Memory B cell (primary cell): ENCODE data around the gene NCOR1.

Experiments used
- ATAC-seq: fragments of 150-1000 bp; cut with Tn5 transposase; 2 replicates; pipeline ENCODE4 v1.10.0; 2021; ENCODE audit warnings: low read depth, mild to moderate bottlenecking, moderate library complexity
- DNase-seq, 2 donors: peaks; one replicate each; pipeline ENCODE4 v3.0.0; 2022; ENCODE audit warnings: low spot score in 2 of 2
- H3K27ac Mint-ChIP-seq: one replicate; pipeline ENCODE4 v1.8.0; 2022; ENCODE audit warnings: mild to moderate bottlenecking, moderate library complexity, mixed read lengths
- H3K27me3 Mint-ChIP-seq: one replicate; pipeline ENCODE4 v1.8.0; 2022; ENCODE audit warnings: mixed read lengths
- H3K36me3 Mint-ChIP-seq: one replicate; pipeline ENCODE4 v1.8.0; 2022; ENCODE audit warnings: mild to moderate bottlenecking, mixed read lengths
- H3K4me1 Mint-ChIP-seq: one replicate; pipeline ENCODE4 v1.8.0; 2022; ENCODE audit warnings: mixed read lengths
- H3K4me3 Mint-ChIP-seq: one replicate; pipeline ENCODE4 v1.8.0; 2022; ENCODE audit warnings: mild to moderate bottlenecking, moderate library complexity, mixed read lengths
- H3K9me3 Mint-ChIP-seq: one replicate; pipeline ENCODE4 v1.8.0; 2022; ENCODE audit warnings: mixed read lengths

NCOR1 gene

DNA sequence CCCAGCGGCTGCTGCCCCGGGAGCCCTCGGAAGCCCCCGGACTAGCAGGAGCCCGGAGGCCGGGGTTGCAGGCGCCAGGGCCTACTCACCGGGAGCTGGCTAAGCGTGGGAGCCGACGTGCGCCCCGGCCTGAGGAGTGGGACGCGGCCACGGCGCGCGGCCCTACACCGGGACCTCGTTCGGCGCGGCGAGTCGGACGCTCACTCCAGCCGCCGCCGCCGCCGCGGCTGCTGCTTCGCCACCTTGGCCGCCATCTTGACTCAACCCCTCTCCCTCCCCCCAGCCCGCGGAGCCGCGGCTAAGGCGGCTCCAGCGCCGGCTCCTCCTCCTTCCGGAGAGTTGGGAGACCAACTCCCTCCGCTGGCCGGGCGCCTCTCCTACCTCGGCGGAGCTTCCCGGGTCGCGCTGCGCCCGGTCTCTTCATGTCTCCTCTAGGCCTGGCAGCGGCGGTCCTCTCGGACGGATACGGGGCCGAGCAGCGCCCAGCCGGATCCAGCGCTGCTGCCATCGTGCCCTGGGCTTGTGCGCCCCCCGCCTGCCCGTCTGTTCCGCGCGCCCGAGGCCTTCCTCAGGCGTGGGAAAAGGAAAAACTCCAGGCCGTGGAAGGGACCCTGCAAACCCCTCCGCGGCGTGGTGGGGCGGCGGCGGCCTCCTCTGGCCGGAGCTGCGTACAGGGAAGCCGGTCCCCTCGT is at the start of gene NCOR1:
TSS of gene NCOR1 (minus strand) at position 262 of the 692 bp plus-strand sequence. CDS start 20,965 bp downstream, outside the sequence.
- peak; percentile 75 to 82 for DNase-seq
- ATAC-seq: peak; percentile 80
- H3K27ac Mint-ChIP-seq: peak within 1 kb of the TSS; percentile 94
- no peaks in the 10 kb centered on the region for H3K36me3 Mint-ChIP-seq
- H3K27me3 Mint-ChIP-seq: no peaks in the 10 kb centered on the region
- H3K9me3 Mint-ChIP-seq: no peaks in the 10 kb centered on the region
- peak within 1 kb of the TSS; percentile 96 for H3K4me3 Mint-ChIP-seq
- peaks cover 23% of the 10 kb centered on the region for H3K4me1 Mint-ChIP-seq

DNA sequence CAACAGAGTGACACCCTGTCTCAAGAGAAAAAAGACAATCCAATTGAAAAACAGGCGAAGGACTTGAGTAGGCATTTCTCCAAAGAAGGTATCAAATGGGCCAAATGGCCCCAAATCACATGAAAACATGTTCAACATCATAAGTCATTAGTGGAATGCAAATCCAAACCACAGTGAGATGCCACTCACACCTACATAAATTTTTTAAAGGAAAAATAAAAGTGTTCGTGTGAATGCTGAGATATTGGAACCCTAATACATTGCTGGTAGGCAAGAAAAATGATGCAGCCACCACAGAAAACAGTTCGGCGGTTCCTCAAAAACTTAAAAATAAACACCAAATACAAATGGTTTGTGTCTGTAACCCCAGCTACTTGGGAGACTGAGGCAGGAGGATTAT is 46.9 kb upstream of the NCOR1 start:
- H3K36me3 Mint-ChIP-seq: peaks cover 5% of the 10 kb centered on the region
- ATAC-seq (no peak), DNase-seq (no peak)
- H3K4me1 Mint-ChIP-seq: peaks cover 5% of the 10 kb centered on the region
- H3K27ac Mint-ChIP-seq: no peak overlapping the region
- peaks cover 3% of the 10 kb centered on the region for H3K9me3 Mint-ChIP-seq
- no peaks in the 10 kb centered on the region for H3K27me3 Mint-ChIP-seq
- no peak overlapping the region for H3K4me3 Mint-ChIP-seq

DNA sequence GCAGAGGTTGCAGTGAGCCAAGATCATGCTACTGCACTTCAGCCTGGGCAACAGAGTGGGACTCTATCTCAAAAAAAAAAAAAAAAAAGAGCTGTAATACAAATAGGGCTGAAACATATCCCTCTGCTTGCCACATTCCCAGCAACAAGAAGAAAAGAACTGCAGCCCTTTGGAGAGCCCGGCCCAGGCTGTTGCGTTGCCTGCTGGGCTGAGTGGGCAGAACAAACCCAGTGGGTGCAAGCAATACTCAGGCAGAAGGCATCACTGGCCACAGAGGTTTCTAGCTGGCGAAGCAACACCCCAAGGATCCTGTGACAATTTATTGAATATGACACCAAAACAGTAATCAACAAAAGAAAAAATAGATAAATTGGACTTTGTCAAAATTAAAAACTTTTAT is 45.7 kb upstream of the NCOR1 start:
- Mint-ChIP-seq H3K27me3 (no peaks in the 10 kb centered on the region), H3K36me3 (peaks cover 4% of the 10 kb centered on the region), H3K27ac (no peak overlapping the region), H3K4me3 (no peak overlapping the region), H3K4me1 (no peaks in the 10 kb centered on the region), H3K9me3 (peaks cover 2% of the 10 kb centered on the region)
- no peak for DNase-seq
- ATAC-seq: no peak

DNA sequence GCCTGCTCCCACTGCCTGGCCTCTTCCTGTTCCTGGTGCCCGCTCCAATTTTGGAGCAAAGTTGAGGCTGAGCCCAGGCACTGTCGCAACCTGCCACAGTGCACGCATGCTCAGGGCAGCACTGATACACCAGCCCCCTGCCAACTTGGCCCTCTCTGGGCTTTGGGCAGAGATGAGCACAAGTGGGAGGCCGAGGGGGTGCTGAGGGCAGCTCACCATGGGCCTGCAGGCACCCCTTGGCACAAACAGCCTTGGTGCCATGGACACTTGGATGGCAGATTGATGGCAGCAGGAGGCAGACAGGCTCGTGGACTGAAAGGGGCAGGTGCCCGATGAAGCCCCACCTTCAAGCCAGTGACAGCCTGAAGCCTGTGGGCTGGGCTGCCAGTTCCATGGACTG is 44.6 kb upstream of the NCOR1 start:
- H3K9me3 Mint-ChIP-seq: peaks cover 2% of the 10 kb centered on the region
- peaks cover 6% of the 10 kb centered on the region for H3K36me3 Mint-ChIP-seq
- H3K4me3 Mint-ChIP-seq: no peak overlapping the region
- H3K4me1 Mint-ChIP-seq: no peaks in the 10 kb centered on the region
- ATAC-seq (no peak), DNase-seq (no peak)
- H3K27me3 Mint-ChIP-seq: no peaks in the 10 kb centered on the region
- no peak overlapping the region for H3K27ac Mint-ChIP-seq

DNA sequence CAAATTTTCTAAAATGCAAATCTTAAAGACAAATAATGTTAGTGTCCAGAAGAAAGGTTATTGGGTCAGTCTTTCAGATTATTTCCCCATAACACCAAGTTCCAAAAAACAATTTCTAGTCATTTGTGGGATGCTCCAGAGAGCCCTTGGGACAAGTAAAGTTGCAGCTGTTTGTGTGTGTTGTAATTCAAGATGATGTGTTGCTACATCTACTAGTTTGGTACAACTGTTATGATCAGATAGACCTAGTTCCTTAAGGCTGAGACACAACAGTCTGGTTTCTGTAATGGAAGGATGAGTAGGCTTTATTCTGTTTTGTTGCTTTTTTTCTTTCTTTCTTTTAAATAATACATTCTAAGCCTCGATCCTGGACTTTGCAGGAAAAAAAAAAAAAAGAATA is 43.6 kb upstream of the NCOR1 start:
- ATAC-seq: no peak
- Mint-ChIP-seq H3K36me3 (peaks cover 8% of the 10 kb centered on the region), H3K27me3 (no peaks in the 10 kb centered on the region), H3K4me3 (no peak overlapping the region), H3K9me3 (peaks cover 2% of the 10 kb centered on the region), H3K27ac (no peak overlapping the region), H3K4me1 (no peaks in the 10 kb centered on the region)
- no peak for DNase-seq

DNA sequence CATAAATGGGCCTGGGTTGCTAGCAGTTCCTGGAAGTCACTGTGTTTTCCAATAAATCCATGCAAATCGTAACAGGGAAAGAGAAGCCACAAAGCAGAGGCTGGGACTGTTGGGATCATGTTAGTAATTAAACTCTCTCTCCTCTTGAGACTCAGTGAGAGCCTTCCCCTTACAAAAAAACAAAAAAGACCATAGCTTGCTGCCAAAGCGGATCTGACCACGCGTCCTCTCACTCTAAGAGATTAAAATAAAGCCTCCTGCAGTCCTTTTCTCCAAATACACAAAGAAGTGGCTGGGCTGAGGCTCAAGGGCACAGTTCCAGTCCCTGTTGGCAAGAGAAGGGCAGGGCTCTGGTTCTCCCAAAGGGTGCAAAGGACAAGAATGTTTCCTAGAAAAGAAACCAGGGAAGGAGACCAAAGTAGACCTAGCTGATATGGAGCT is 40.2 kb upstream of the NCOR1 start:
- H3K9me3 Mint-ChIP-seq: no peaks in the 10 kb centered on the region
- peaks cover 12% of the 10 kb centered on the region for H3K36me3 Mint-ChIP-seq
- ATAC-seq (no peak), DNase-seq (no peak)
- no peak overlapping the region for H3K27ac Mint-ChIP-seq
- H3K27me3 Mint-ChIP-seq: no peaks in the 10 kb centered on the region
- H3K4me3 Mint-ChIP-seq: no peak overlapping the region
- no peaks in the 10 kb centered on the region for H3K4me1 Mint-ChIP-seq

DNA sequence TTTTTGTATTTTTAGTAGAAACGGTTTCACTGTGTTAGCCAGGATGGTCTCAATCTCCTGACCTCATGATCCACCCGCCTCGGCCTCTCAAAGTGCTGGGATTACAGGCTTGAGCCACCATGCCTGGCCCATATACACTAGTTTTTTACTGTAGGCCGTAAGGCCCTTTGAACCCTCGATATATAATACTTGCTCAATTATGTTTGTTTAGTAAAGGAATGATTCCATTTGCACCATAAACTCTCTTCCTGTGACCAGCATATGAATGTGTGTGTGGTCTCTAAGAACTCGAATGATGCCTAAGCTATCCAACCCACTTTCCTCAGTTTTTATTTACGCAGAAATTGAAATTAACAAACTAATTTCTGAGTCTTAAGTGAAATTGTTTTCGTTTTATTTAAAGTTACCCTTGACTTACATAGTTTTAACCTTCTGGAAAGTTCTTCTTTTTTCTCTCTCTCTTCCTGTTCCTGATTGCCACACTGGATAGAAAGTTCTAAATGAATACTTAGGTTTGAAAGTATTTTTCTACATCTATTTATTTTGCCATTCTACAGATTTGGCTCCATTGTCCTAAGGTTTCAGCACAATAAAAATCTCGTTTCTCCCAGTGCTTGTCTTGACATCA is 39.6 kb upstream of the NCOR1 start:
- Mint-ChIP-seq H3K4me1 (no peaks in the 10 kb centered on the region), H3K27ac (no peak overlapping the region), H3K27me3 (no peaks in the 10 kb centered on the region), H3K4me3 (no peak overlapping the region), H3K9me3 (no peaks in the 10 kb centered on the region), H3K36me3 (peaks cover 12% of the 10 kb centered on the region)
- no peak for DNase-seq
- ATAC-seq: no peak

DNA sequence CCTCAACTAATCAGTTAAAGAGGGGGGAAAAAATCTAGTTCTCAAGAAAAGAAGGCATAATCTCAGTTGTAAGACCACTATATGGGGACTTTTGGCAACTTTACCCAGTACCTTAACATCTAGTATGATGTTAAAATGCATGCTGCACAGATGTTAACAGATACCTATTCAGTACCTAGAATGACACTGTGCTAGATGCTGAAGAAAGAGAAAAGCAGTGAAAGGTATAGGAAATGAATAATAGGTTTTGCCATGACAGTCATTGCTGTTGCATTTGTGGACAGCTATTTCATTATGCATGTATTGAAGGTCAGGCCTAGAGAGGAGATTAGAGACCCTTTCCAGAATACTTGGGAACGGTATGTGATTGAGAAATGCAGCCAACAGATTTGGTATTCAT is 36.2 kb upstream of the NCOR1 start:
- Mint-ChIP-seq H3K4me1 (no peaks in the 10 kb centered on the region), H3K27me3 (no peaks in the 10 kb centered on the region), H3K27ac (no peak overlapping the region), H3K4me3 (no peak overlapping the region), H3K9me3 (no peaks in the 10 kb centered on the region), H3K36me3 (peaks cover 18% of the 10 kb centered on the region)
- ATAC-seq (no peak), DNase-seq (no peak)

DNA sequence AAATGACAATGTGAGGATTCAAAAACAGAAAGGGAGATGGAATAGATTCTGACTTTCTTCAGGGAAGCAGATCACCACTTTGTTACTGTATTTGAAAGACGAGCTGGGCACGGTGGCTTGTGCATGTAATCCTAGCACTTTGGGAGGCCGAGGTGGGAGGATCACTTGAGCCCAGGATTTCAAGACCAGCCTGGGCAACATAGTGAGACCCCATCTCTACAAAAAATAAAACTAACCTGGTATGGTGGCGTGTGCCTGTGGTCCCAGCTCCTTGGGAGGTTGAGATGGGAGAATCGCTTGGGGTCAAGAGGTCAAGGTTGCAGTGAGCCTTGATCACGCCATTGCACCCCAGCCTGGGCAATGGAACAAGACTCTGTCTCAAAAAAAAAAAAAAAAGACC is 35.7 kb upstream of the NCOR1 start:
- Mint-ChIP-seq H3K4me3 (no peak overlapping the region), H3K4me1 (no peaks in the 10 kb centered on the region)

DNA sequence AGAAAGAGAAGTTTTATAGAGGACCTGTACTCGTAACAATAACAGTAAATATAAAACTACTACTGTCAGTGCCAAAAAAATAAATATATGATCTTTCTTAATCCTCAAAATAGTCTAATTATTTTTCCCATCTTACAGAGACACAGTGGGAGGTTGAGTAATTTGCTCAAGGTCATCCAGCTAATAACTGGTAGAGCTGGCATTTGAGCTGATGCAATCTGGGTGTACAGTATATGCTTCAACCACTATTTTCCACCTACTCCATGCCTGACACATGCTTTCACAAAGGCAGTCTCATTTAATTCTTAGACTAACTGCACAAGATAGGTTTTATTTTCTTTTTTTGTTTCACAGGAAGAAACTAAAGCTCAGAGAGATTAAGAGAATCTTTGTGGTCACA is 35.3 kb upstream of the NCOR1 start:
- Mint-ChIP-seq H3K36me3 (peaks cover 18% of the 10 kb centered on the region), H3K9me3 (no peaks in the 10 kb centered on the region), H3K27ac (no peak overlapping the region), H3K27me3 (no peaks in the 10 kb centered on the region), H3K4me1 (no peaks in the 10 kb centered on the region), H3K4me3 (no peak overlapping the region)
- no peak for DNase-seq
- no peak for ATAC-seq

More for the DNA sequence above, 35.7 kb upstream of the NCOR1 start:
- H3K27me3 Mint-ChIP-seq: no peaks in the 10 kb centered on the region
- peaks cover 18% of the 10 kb centered on the region for H3K36me3 Mint-ChIP-seq
- no peak for ATAC-seq
- H3K9me3 Mint-ChIP-seq: no peaks in the 10 kb centered on the region
- DNase-seq: no peak
- no peak overlapping the region for H3K27ac Mint-ChIP-seq

DNA sequence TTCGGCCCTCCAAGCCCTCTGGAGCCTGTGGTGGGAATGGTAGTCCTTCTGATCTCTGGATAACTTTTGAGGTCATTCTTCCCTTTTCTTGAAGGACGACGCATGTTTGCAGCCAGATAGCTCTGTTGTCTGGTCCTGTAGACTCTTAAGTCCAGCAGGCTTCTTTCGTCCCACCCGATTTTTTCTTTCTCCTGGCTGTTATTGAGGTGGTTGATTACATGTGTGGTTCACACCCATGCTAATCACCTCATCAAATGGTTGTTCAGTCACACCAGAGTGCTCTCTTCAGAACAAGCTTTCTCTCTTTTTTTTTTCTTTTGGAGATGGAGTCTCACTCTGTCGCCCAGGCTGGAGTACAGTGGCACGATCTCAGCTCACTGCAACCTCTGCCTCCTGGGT is 32.3 kb upstream of the NCOR1 start:
- DNase-seq (no peak), ATAC-seq (no peak)
- Mint-ChIP-seq H3K4me1 (peaks cover 3% of the 10 kb centered on the region), H3K9me3 (no peaks in the 10 kb centered on the region), H3K27me3 (no peaks in the 10 kb centered on the region), H3K36me3 (peaks cover 12% of the 10 kb centered on the region), H3K4me3 (no peak overlapping the region), H3K27ac (no peak overlapping the region)

DNA sequence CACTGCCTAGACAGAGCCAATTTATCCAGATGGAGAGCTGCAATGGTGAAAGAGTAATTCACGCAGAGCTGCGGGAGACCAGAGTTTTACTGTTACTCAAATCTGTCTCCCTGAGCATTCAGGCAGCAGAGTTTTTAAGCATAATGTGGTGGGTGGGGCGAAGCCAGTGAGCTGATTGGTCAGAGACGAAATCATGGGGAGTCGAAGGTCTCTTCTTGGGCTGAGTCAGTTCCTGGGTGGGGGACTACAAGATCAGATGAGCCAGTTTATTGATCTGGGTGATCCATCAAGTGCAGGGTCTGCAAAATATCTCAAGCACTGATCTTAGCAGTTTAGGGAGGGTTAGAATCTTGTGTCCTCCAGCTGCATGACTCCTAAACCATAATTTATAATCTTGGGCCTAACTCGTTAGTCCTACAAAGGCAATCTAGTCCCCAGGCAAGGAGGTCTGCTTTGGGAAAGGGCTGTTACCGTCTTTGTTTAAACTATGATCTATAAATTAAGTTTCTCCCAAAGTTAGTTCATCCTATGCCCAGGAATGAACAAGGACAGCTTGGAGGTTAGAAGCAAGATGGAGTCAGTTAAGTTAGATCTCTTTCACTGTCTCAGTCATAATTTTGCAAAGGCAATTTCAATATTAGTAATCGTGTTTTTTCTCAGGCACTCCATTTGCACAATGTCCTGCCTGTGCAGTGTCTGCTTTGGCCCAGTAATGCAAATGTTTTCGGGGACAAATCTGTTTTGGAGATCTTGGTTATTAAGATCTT is 28.6 kb upstream of the NCOR1 start:
- Mint-ChIP-seq H3K36me3 (peaks cover 12% of the 10 kb centered on the region), H3K9me3 (no peaks in the 10 kb centered on the region), H3K27ac (peak overlapping the region; percentile 47), H3K27me3 (no peaks in the 10 kb centered on the region), H3K4me1 (peaks cover 10% of the 10 kb centered on the region), H3K4me3 (no peak overlapping the region)
- DNase-seq (no peak), ATAC-seq (no peak)

DNA sequence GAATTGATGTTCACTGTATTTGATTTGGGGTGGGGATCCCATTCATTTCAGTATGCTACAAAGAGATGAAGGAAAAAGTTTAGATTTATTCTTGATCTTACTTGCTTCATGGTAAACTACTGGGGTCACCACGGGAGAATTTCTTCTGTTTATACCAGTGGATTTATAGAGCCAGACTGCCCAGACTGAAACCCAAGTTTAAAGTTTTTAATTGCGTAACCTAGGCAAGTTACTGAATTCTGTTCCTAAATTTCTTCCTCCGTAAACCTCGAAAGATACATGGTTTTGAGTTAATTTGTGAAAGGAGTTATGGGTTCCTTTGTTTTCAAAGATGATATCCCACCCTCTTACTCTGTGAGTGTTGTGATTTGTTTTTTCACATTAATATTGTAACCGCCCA is 28.1 kb upstream of the NCOR1 start:
- H3K27ac Mint-ChIP-seq: no peak overlapping the region
- DNase-seq: no peak

DNA sequence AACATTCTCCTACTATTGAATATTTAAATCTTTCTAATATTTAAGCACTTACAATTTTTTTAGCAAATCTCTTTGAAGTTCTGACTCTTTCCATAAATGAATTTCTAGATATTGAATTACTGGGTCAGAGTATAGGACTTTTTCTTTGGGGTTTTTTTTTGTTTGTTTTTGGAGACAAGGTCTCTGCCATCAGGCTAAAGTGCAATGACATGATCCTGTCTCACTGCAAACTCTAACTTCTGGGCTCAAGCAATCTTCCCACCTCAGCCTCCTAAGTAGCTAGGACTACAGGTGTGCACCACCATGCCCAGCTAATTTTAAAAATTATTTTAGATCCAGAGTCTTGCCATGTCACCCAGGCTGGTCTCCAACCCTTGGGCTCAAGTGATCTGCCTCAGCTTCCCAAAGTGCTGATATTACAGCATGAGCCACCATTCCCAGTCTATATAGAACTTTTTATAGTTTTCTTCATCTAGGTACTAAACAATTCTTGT is 26.6 kb upstream of the NCOR1 start:
- no peaks in the 10 kb centered on the region for H3K9me3 Mint-ChIP-seq
- DNase-seq (no peak), ATAC-seq (no peak)
- H3K27ac Mint-ChIP-seq: no peak overlapping the region
- H3K36me3 Mint-ChIP-seq: peaks cover 4% of the 10 kb centered on the region
- H3K4me3 Mint-ChIP-seq: no peak overlapping the region
- no peaks in the 10 kb centered on the region for H3K27me3 Mint-ChIP-seq
- peaks cover 10% of the 10 kb centered on the region for H3K4me1 Mint-ChIP-seq

More for the DNA sequence above, 28.1 kb upstream of the NCOR1 start:
- H3K9me3 Mint-ChIP-seq: no peaks in the 10 kb centered on the region
- no peak overlapping the region for H3K4me3 Mint-ChIP-seq
- H3K36me3 Mint-ChIP-seq: peaks cover 10% of the 10 kb centered on the region
- H3K4me1 Mint-ChIP-seq: peaks cover 10% of the 10 kb centered on the region
- H3K27me3 Mint-ChIP-seq: no peaks in the 10 kb centered on the region
- no peak for ATAC-seq
